Nephron (organoid): ENCODE data around the gene POPDC2.
A peak's percentile ranks its signal among the peaks of the same experiment; 100 is the strongest.

ENCODE experiments used
- H3K27ac Mint-ChIP-seq, 3 experiments: 2 replicates each; pipeline ENCODE4 v1.8.0; 2020; ENCODE audit warnings: mixed read lengths in 3 of 3, mild to moderate bottlenecking in 2 of 3, moderate library complexity in 1 of 3
- H3K27me3 Mint-ChIP-seq: 2 replicates; pipeline ENCODE4 v1.8.0; 2021; ENCODE audit warnings: low read depth, mild to moderate bottlenecking, moderate library complexity, mixed read lengths
- H3K36me3 Mint-ChIP-seq: 2 replicates; pipeline ENCODE4 v1.8.0; 2020; ENCODE audit warnings: low read depth, mixed read lengths
- H3K4me1 Mint-ChIP-seq: 2 replicates; pipeline ENCODE4 v1.8.0; 2020; ENCODE audit warnings: mixed read lengths
- H3K4me3 Mint-ChIP-seq, 3 experiments: 2 replicates each; pipeline ENCODE4 v1.8.0; 2020; ENCODE audit warnings: mild to moderate bottlenecking in 3 of 3, mixed read lengths in 3 of 3, moderate library complexity in 2 of 3
- H3K9me3 Mint-ChIP-seq: 2 replicates; pipeline ENCODE4 v1.8.0; 2020; ENCODE audit warnings: mixed read lengths
- CTCF ChIP-seq, 3 experiments: fragments of 200-600 bp; sonication (generic); IDR thresholded peaks; one replicate each; pipeline ENCODE4 v1.5.0; 2021; ENCODE audit warnings: antibody characterized with exemption in 3 of 3; ENCODE audit not compliant: unreplicated experiment in 3 of 3

POPDC2 gene

DNA sequence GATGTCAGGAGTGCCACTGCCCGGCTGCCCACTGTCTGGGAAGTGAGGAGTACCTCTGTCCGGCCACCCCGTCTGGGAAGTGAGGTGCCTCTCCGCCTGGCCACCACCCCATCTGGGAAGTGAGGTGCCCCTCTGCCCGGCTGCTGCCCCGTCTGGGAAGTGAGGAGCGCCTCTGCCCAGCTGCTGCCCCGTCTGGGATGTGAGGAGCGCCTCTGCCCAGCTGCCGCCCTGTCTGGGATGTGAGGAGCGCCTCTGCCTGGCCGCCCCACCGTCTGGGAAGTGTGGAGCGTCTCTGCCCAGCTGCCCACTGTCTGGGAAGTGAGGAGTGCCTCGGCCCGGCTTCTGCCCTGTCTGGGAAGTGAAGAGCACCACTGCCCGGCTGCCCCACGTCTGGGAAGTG is 13.5 kb upstream of the POPDC2 start:
- Mint-ChIP-seq H3K27ac (no peak overlapping the region), H3K4me3 (no peak overlapping the region), H3K9me3 (no peaks in the 10 kb centered on the region), H3K36me3 (peaks cover 46% of the 10 kb centered on the region), H3K27me3 (no peaks in the 10 kb centered on the region), H3K4me1 (peaks cover 27% of the 10 kb centered on the region)
- no peak for TF ChIP-seq CTCF (IDR thresholded peaks at IDR 0.05; ENCODE audit: unreplicated experiment in 3 of 3)

DNA sequence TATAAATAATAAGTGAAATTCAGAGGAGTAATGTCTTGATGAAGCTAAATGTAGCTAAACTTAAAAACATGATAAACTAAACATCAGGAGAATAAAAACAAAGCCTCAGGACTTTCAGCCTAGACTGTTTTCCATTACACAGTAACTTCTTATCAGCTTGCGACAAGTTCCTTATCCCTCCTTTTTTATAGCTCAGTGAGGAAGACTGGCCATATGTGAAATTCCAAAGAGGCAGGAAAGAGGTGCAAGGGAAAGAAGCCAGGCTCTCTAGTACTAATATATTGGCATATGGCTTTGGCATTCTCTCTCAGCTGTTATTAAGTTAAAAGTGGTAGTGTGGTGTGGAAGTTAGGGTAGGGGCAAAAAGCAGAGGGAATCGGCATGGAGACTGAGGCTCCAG is 12.4 kb upstream of the POPDC2 start:
- no peak overlapping the region for H3K27ac Mint-ChIP-seq
- H3K36me3 Mint-ChIP-seq = peaks cover 47% of the 10 kb centered on the region
- no peaks in the 10 kb centered on the region for H3K9me3 Mint-ChIP-seq
- peak overlapping the region in 2 of 3 experiments; percentile 43 to 51 for H3K4me3 Mint-ChIP-seq
- H3K27me3 Mint-ChIP-seq = no peaks in the 10 kb centered on the region
- peaks cover 26% of the 10 kb centered on the region for H3K4me1 Mint-ChIP-seq
- TF ChIP-seq CTCF (IDR thresholded peaks at IDR 0.05; ENCODE audit: unreplicated experiment in 3 of 3) = no peak

GRCh38 chr3:119669906-119670570 is 9.6 kb upstream of the POPDC2 start:
- Mint-ChIP-seq H3K4me3 (no peak overlapping the region), H3K27ac (no peak overlapping the region), H3K36me3 (peaks cover 50% of the 10 kb centered on the region), H3K9me3 (no peaks in the 10 kb centered on the region), H3K27me3 (no peaks in the 10 kb centered on the region), H3K4me1 (peaks cover 5% of the 10 kb centered on the region)
- TF ChIP-seq CTCF (IDR thresholded peaks at IDR 0.05; ENCODE audit: unreplicated experiment in 3 of 3) = no peak

DNA sequence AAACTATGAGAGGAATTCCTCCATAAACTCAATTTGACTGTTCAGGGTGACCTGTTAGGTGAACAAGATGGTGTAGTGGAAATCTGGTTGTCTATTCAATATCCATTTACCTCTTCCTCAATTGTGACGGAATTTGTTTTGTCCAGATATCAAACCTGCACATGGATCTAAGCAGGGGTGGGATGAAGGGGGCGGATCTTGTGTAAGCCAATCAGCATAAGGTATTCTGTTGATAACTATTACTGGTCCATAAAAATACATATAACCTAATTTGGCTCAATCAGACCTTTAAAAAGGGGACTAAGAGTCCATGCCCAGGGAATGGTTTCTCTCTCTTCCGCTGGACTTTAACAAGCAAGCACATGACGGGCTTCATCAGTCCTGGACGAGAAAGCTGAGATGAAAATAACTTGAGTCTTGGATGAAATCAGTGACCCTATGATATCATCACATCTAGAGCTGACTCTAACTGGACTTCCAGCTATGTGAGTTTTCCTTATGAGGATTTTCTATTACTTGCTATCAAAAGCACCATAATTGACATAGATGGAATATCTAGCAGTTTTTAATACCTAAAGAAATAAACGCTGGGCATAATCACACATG is 5.7 kb upstream of the POPDC2 start:
- peaks cover 37% of the 10 kb centered on the region for H3K4me1 Mint-ChIP-seq
- H3K9me3 Mint-ChIP-seq = no peaks in the 10 kb centered on the region
- TF ChIP-seq CTCF (IDR thresholded peaks at IDR 0.05; ENCODE audit: unreplicated experiment in 3 of 3) = no peak
- no peak overlapping the region for H3K27ac Mint-ChIP-seq
- H3K36me3 Mint-ChIP-seq = peaks cover 23% of the 10 kb centered on the region
- H3K27me3 Mint-ChIP-seq = no peaks in the 10 kb centered on the region
- H3K4me3 Mint-ChIP-seq = no peak overlapping the region

GRCh38 chr3:119664850-119665379 is 4.5 kb upstream of the POPDC2 start:
- Mint-ChIP-seq H3K27me3 (no peaks in the 10 kb centered on the region), H3K4me3 (no peak overlapping the region), H3K27ac (peak overlapping the region in 1 of 3 experiments; percentile 94), H3K36me3 (peaks cover 16% of the 10 kb centered on the region), H3K4me1 (peaks cover 47% of the 10 kb centered on the region), H3K9me3 (no peaks in the 10 kb centered on the region)
- TF ChIP-seq CTCF (IDR thresholded peaks at IDR 0.05; ENCODE audit: unreplicated experiment in 3 of 3) = no peak
